Measurements from ENCODE around the gene NFIB. TPM values are rescaled to one million over a fixed set of nuclear protein-coding genes. Genes with fewer than 3 reads are reported as not detected.

The NFIB gene
- total RNA-seq, 4 donors from 2014 or later: 40.2 to 150 (median 83.7) TPM

GRCh38 chr9:14273696-14274121 is 40.2 kb downstream of the NFIB start:
- 35 to 36% methylated on average over 3 to 4 of the region's 4 CpGs for WGBS, 2 donors (ENCODE audit: low coverage in 1 of 2)
- peak overlapping the region; percentile 11 to 61 (median 37) for H3K27ac ChIP-seq
- H3K4me1 ChIP-seq: peaks cover 5 to 34% (median 16%) of the 10 kb centered on the region in 4 donors
- intact Hi-C loops (cut with DNase I; ENCODE audit: low total_unique reads): no loop called here
- no peaks in the 10 kb centered on the region for H3K36me3 ChIP-seq
- in situ Hi-C loops (cut with MboI; ENCODE audit: low pct_ligation_motif_present in 1 of 4, low pct_unique_long_range_greater_than_20kb in 1 of 4, low sequenced_read_pairs in 3 of 4): no loop called here
- DNase-seq: no peak
- no peaks in the 10 kb centered on the region for H3K9me3 ChIP-seq
- H3K4me3 ChIP-seq: no peak overlapping the region
- no peak for TF ChIP-seq POLR2A (IDR thresholded peaks at IDR 0.05)
- no peak for TF ChIP-seq POLR2AphosphoS5 (IDR thresholded peaks at IDR 0.05)
- no peaks in the 10 kb centered on the region for H3K27me3 ChIP-seq

- Histone ChIP-seq H3K27ac (peak overlapping the region; percentile 11 to 61 (median 37)), H3K9me3 (no peaks in the 10 kb centered on the region), H3K4me3 (no peak overlapping the region), H3K36me3 (no peaks in the 10 kb centered on the region), H3K27me3 (no peaks in the 10 kb centered on the region), H3K4me1 (peaks cover 5 to 34% (median 16%) of the 10 kb centered on the region in 4 donors)
- no peak for DNase-seq
- TF ChIP-seq EP300 (IDR thresholded peaks at IDR 0.05; ENCODE audit: low read depth) (no peak), POLR2AphosphoS5 (IDR thresholded peaks at IDR 0.05) (no peak)
- intact Hi-C loops (cut with DNase I; ENCODE audit: low total_unique reads) (no loop called here), in situ Hi-C loops (cut with MboI; ENCODE audit: low pct_ligation_motif_present in 1 of 4, low pct_unique_long_range_greater_than_20kb in 1 of 4, low sequenced_read_pairs in 3 of 4) (no loop called here)
- WGBS, 2 donors (ENCODE audit: low coverage in 1 of 2): 54 to 63% methylated on average over 2 to 7 of the region's 7 CpGs
Observed at GRCh38 chr9:14272927-14273528, 40.9 kb downstream of the NFIB start.

- H3K9me3 ChIP-seq: no peaks in the 10 kb centered on the region
- DNase-seq: peak; percentile 40
- peaks cover 0 to 29% (median 16%) of the 10 kb centered on the region in 4 donors for H3K4me1 ChIP-seq
- H3K27ac ChIP-seq: peak overlapping the region; percentile 37 to 61 (median 45)
- in situ Hi-C loops (cut with MboI; ENCODE audit: low pct_ligation_motif_present in 1 of 4, low pct_unique_long_range_greater_than_20kb in 1 of 4, low sequenced_read_pairs in 3 of 4): no loop called here
- H3K36me3 ChIP-seq: no peaks in the 10 kb centered on the region
- TF ChIP-seq CTCF (IDR thresholded peaks at IDR 0.05) (no peak), EP300 (IDR thresholded peaks at IDR 0.05; ENCODE audit: low read depth) (no peak), POLR2A (IDR thresholded peaks at IDR 0.05) (no peak), POLR2AphosphoS5 (IDR thresholded peaks at IDR 0.05) (no peak)
- H3K27me3 ChIP-seq: no peaks in the 10 kb centered on the region
- intact Hi-C loops (cut with DNase I; ENCODE audit: low total_unique reads): no loop called here
- 33 to 51% methylated on average over 2 to 7 of the region's 7 CpGs for WGBS, 2 donors (ENCODE audit: low coverage in 1 of 2)
- no peak overlapping the region for H3K4me3 ChIP-seq
Observed at GRCh38 chr9:14271093-14271673, 42.8 kb downstream of the NFIB start.

GRCh38 chr9:14270358-14271092 is 43.4 kb downstream of the NFIB start:
- TF ChIP-seq EP300 (IDR thresholded peaks at IDR 0.05; ENCODE audit: low read depth) (no peak), POLR2AphosphoS5 (IDR thresholded peaks at IDR 0.05) (peak in 2 of 3 donors; percentile 37 to 70)

GRCh38 chr9:14269916-14270315 is 44.0 kb downstream of the NFIB start:
- Histone ChIP-seq H3K4me3 (no peak overlapping the region), H3K4me1 (peaks cover 0 to 29% (median 16%) of the 10 kb centered on the region in 4 donors), H3K27ac (peak overlapping the region in 1 of 4 donors; percentile 17), H3K27me3 (no peaks in the 10 kb centered on the region), H3K36me3 (no peaks in the 10 kb centered on the region), H3K9me3 (no peaks in the 10 kb centered on the region)
- DNase-seq: no peak
- TF ChIP-seq POLR2A (IDR thresholded peaks at IDR 0.05) (no peak), EP300 (IDR thresholded peaks at IDR 0.05; ENCODE audit: low read depth) (no peak), CTCF (IDR thresholded peaks at IDR 0.05) (no peak), POLR2AphosphoS5 (IDR thresholded peaks at IDR 0.05) (no peak)
- intact Hi-C loops (cut with DNase I; ENCODE audit: low total_unique reads): no loop called here
- in situ Hi-C loops (cut with MboI; ENCODE audit: low pct_ligation_motif_present in 1 of 4, low pct_unique_long_range_greater_than_20kb in 1 of 4, low sequenced_read_pairs in 3 of 4): no loop called here

More at GRCh38 chr9:14270358-14271092, 43.4 kb downstream of the NFIB start:
- Histone ChIP-seq H3K27ac (peak overlapping the region in 3 of 4 donors; percentile 37 to 61 (median 52)), H3K9me3 (no peaks in the 10 kb centered on the region), H3K27me3 (no peaks in the 10 kb centered on the region), H3K4me3 (no peak overlapping the region), H3K36me3 (no peaks in the 10 kb centered on the region), H3K4me1 (peaks cover 0 to 29% (median 16%) of the 10 kb centered on the region in 4 donors)
- intact Hi-C loops (cut with DNase I; ENCODE audit: low total_unique reads) (no loop called here), in situ Hi-C loops (cut with MboI; ENCODE audit: low pct_ligation_motif_present in 1 of 4, low pct_unique_long_range_greater_than_20kb in 1 of 4, low sequenced_read_pairs in 3 of 4) (no loop called here)
- 56 to 83% methylated on average over 1 to 4 of the region's 4 CpGs for WGBS, 2 donors (ENCODE audit: low coverage in 1 of 2)
- no peak for DNase-seq
